DND-41 (cell line): Measurements from ENCODE around the gene GBA2.

Experiments used
- ATAC-seq: fragments of 200-7000 bp; cut with Tn5 transposase; 3 replicates; pipeline ENCODE4 v1.9.1; 2021; ENCODE audit warnings: low read depth; ENCODE audit not compliant: insufficient read depth
- DNase-seq: peaks from one replicate; pipeline ENCODE4 v3.0.0-alpha.2; 2020
- H2AFZ ChIP-seq: 2 replicates; pipeline ENCODE4 v1.6.0; 2012; ENCODE audit warnings: low read depth, low read length
- H3K27ac ChIP-seq: 2 replicates; pipeline ENCODE4 v1.5.1; 2012; ENCODE audit warnings: low read length, inconsistent platforms
- H3K27me3 ChIP-seq: fragments of 200-600 bp; sonication (generic); 2 replicates; pipeline ENCODE4 v1.6.0; 2012; ENCODE audit warnings: low read length, mild to moderate bottlenecking, inconsistent platforms; ENCODE audit not compliant: insufficient read depth, poor library complexity
- H3K36me3 ChIP-seq: 2 replicates; pipeline ENCODE4 v1.5.1; 2012; ENCODE audit warnings: low read length, inconsistent platforms; ENCODE audit not compliant: insufficient read depth
- H3K4me1 ChIP-seq: 2 replicates; pipeline ENCODE4 v1.5.1; 2012; ENCODE audit warnings: mild to moderate bottlenecking, low read length; ENCODE audit not compliant: insufficient read depth
- H3K4me2 ChIP-seq: 2 replicates; pipeline ENCODE4 v1.6.0; 2012; ENCODE audit warnings: mild to moderate bottlenecking, moderate library complexity, low read length, inconsistent platforms; ENCODE audit not compliant: insufficient read depth
- H3K4me3 ChIP-seq, 2 experiments: fragments of 200-600 bp in 1 of 2; shearing (Covaris generic) in 1 of 2; 2 replicates each; pipeline ENCODE4 v1.5.1; 2012 to 2016; ENCODE audit warnings: inconsistent platforms in 2 of 2, low read length in 2 of 2, mild to moderate bottlenecking in 2 of 2, low read depth in 1 of 2, moderate library complexity in 1 of 2
- H3K79me2 ChIP-seq: 2 replicates; pipeline ENCODE4 v1.6.0; 2012; ENCODE audit warnings: low read length, inconsistent platforms; ENCODE audit not compliant: insufficient read depth
- H3K9ac ChIP-seq: 2 replicates; pipeline ENCODE4 v1.6.0; 2012; ENCODE audit warnings: low read depth, mild to moderate bottlenecking, inconsistent platforms, low read length, moderate library complexity
- H3K9me3 ChIP-seq: 2 replicates; pipeline ENCODE4 v1.5.1; 2012; ENCODE audit warnings: low read length, moderate library complexity, mild to moderate bottlenecking, inconsistent platforms; ENCODE audit not compliant: insufficient read depth, severe bottlenecking
- H4K20me1 ChIP-seq: 2 replicates; pipeline ENCODE4 v1.6.0; 2012; ENCODE audit warnings: low read length; ENCODE audit not compliant: insufficient read depth
- EZH2 ChIP-seq: IDR thresholded peaks from 3 replicates; pipeline ENCODE4 v1.6.1; 2012; ENCODE audit warnings: borderline replicate concordance, low read depth, mild to moderate bottlenecking, moderate library complexity, low read length, inconsistent platforms; ENCODE audit not compliant: severe bottlenecking
- TF ChIP-seq, protein P1 (sequence below): IDR thresholded peaks from 2 replicates; pipeline ENCODE4 v1.5.1; 2012; ENCODE audit warnings: borderline replicate concordance, low read length, moderate library complexity, mild to moderate bottlenecking; ENCODE audit not compliant: poor library complexity, severe bottlenecking; ENCODE audit errors: extremely low read depth

The GBA2 gene

DNA sequence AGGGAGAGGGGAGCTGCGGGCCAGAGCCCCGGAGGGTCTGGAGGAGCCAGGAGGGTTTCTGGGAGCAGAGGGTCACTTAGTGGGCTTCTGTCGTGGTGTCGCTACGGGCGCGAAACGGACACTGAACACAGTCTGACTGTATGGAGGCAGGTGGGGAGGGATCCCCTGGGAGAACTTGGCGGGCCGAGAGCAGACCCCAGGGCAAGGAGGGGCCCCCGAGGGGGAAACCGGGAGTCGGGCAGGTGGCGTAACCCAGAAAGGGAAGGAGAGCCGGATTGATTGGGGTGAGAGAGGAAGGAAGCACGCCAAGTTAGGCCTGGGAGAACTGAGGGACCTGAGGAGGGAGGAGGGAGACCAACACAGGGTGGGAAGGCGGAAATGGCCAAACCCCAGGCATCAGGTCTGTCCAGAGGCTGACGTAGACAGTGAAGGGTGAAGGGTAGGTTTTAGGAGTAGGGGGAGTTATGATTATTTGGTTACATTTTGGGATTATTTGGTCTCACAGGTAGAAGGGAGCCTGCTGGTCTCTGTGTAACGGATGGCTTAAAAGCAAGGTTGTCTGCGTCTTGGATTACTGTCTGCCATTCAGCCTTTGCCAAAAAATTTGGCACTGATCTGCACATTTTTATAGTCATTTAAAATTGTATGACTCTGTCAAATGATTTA is 8.3 kb upstream of the GBA2 start:
- DNase-seq (peak; percentile 34), ATAC-seq (peak; percentile 44; the same call in 2 of the 3 replicates)
- TF ChIP-seq, protein P1, sequence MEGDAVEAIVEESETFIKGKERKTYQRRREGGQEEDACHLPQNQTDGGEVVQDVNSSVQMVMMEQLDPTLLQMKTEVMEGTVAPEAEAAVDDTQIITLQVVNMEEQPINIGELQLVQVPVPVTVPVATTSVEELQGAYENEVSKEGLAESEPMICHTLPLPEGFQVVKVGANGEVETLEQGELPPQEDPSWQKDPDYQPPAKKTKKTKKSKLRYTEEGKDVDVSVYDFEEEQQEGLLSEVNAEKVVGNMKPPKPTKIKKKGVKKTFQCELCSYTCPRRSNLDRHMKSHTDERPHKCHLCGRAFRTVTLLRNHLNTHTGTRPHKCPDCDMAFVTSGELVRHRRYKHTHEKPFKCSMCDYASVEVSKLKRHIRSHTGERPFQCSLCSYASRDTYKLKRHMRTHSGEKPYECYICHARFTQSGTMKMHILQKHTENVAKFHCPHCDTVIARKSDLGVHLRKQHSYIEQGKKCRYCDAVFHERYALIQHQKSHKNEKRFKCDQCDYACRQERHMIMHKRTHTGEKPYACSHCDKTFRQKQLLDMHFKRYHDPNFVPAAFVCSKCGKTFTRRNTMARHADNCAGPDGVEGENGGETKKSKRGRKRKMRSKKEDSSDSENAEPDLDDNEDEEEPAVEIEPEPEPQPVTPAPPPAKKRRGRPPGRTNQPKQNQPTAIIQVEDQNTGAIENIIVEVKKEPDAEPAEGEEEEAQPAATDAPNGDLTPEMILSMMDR: no peak
- no peak for TF ChIP-seq EZH2
- Histone ChIP-seq H3K27me3 (no peaks in the 10 kb centered on the region), H3K4me3 (peak overlapping the region; percentile 69 to 76), H3K27ac (peak overlapping the region; percentile 76), H3K36me3 (peaks cover 12% of the 10 kb centered on the region), H3K4me2 (peak overlapping the region; percentile 94), H2AFZ (peak overlapping the region; percentile 91), H3K9ac (peak overlapping the region; percentile 83), H4K20me1 (peaks cover 4% of the 10 kb centered on the region; the same call in 1 of the 2 replicates), H3K4me1 (peaks cover 34% of the 10 kb centered on the region), H3K79me2 (peaks cover 51% of the 10 kb centered on the region), H3K9me3 (no peaks in the 10 kb centered on the region)

DNA sequence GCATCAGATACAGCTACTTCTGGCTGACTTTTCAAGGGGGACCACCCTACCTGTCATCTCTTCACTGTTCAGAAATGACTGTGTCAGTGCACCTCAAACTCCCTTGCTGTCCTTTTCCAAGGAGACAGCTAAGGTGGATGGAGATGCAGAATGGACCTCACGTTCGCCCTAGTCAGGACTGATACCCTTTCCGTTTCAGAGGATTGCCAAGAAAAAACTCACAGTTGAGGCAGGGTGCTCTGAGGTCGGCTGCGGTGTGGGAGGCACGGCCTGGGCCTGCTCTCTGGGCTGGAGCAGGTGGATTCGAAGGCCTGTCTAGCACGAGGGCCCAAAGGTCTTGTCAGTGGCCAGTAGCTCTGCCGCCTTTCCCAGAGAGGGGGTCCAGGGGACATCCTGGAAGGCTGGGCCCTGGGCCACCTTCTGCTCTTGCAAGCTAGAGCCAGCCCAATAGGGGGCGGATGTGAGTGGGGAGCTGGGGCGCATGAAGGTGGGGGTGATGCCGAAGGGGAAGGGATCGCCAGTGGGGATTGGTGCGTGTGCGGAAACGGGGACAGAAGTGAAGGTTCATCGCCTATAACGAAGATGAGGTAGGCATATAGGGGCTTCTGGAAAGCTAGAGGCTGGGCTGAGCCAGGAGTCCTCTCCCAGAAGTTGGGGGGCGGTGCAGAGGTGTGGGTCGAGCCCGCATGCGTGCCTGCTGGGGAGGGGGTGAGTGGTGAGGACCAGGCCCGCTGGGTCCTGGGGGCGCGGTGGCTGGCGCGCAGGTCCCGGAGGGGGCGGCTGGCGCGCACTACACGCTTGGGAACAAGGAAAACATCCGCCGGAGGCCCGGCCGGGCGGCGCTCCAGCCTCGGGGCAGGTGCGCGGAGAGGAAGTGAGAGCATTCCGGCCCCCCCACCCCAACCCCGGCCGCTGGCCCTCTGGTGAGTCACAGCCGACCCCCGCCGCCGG is 7.5 kb upstream of the GBA2 start:
- Histone ChIP-seq H3K9me3 (no peaks in the 10 kb centered on the region), H3K27ac (peak overlapping the region; percentile 76), H3K9ac (peak overlapping the region; percentile 83), H3K36me3 (peaks cover 15% of the 10 kb centered on the region), H3K4me1 (peaks cover 34% of the 10 kb centered on the region), H3K79me2 (peaks cover 46% of the 10 kb centered on the region), H3K27me3 (no peaks in the 10 kb centered on the region), H4K20me1 (peaks cover 4% of the 10 kb centered on the region; the same call in 1 of the 2 replicates), H3K4me3 (peak overlapping the region; percentile 69 to 76), H3K4me2 (peak overlapping the region; percentile 94), H2AFZ (peak overlapping the region; percentile 91)
- DNase-seq: peak; percentile 79
- peak; percentile 84 for ATAC-seq
- TF ChIP-seq, protein P1: peak; percentile 83
- no peak for TF ChIP-seq EZH2

DNA sequence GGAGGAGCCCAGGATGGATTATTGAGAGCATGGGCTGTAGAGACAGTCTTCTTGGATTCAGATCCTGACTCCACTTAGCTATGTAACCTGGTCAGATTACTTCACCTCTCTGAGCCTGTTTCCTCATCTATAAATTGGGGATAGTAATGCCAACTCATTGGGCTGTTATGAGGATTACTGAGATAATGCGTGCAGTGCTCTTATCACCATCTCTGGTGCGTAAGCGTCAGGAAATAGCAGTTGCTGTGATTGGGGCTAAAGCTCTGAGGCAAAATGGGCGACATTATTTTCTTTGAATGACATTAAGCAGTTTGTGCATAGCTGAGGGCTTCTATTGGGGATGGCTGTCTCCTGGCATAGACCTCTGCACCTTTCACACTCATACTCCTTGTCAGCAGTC is 6.0 kb upstream of the GBA2 start:
- H3K27me3 ChIP-seq: no peaks in the 10 kb centered on the region
- peaks cover 41% of the 10 kb centered on the region for H3K4me1 ChIP-seq
- H3K79me2 ChIP-seq: peaks cover 33% of the 10 kb centered on the region
- H3K36me3 ChIP-seq: peaks cover 11% of the 10 kb centered on the region
- peak overlapping the region; percentile 94 for H3K4me2 ChIP-seq
- no peaks in the 10 kb centered on the region for H4K20me1 ChIP-seq
- DNase-seq (no peak), ATAC-seq (no peak)
- H3K9ac ChIP-seq: peak overlapping the region; percentile 83; the same call in 1 of the 2 replicates
- no peak overlapping the region for H2AFZ ChIP-seq
- H3K9me3 ChIP-seq: no peaks in the 10 kb centered on the region
- no peak overlapping the region for H3K4me3 ChIP-seq
- H3K27ac ChIP-seq: peak overlapping the region; percentile 76; the same call in 1 of the 2 replicates
- TF ChIP-seq, protein P1: no peak
- TF ChIP-seq EZH2: no peak
